HG03571 (cell line): ENCODE measurements around the gene LRRN2.
"Not testable (repeated sequence)": the region's sequence is repeated elsewhere in the genome, so short reads cannot be mapped to it uniquely, and the experiment has no call there.

Experiments used
- ATAC-seq: cut with Tn5 transposase; IDR thresholded peaks from one replicate; pipeline ENCODE4 v1.9.1; 2021; ENCODE audit not compliant: unreplicated experiment

The LRRN2 gene

DNA sequence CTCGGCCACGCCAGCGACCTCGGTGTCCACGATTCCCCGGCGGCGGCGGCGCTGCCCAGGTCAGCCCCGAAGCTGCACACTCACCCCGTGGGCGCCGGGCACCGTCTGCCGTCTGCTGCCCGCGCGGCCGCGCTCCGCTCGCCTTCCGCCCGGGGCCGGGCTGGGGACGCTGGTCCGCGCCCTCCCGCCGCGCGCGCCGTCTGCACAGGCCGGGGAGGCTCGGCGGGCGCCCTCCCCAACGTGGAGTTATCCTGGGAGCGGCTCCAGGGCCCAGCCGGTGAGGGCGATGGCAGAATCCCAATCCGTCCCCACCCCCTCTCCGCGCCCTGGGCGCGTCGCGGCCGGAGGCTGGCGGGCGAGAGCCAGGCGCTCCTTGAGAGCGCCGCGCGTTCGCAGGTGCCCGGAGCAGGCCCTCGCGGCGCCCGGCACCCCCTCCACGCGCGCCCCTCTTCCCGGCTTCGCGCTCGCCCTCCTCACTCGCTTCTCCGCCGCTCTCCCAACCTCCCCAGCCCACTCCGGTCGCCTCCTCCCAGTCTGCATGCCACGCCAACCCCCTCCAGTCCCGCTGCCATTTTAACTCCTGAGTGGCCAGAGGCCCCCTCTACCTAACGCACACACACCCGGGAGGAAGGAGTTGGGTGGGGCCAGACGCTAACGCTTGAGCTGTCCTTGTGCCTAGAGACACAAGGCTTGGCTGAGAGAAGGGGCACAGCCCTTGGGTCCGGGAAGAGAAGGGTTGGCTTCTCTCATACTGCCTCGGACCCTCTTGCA lies at the start of gene LRRN2:
LRRN2 (minus strand) TSS at position 503 of the 771 bp plus-strand sequence. CDS start 65,746 bp downstream, outside the sequence.
- no peak for ATAC-seq

DNA sequence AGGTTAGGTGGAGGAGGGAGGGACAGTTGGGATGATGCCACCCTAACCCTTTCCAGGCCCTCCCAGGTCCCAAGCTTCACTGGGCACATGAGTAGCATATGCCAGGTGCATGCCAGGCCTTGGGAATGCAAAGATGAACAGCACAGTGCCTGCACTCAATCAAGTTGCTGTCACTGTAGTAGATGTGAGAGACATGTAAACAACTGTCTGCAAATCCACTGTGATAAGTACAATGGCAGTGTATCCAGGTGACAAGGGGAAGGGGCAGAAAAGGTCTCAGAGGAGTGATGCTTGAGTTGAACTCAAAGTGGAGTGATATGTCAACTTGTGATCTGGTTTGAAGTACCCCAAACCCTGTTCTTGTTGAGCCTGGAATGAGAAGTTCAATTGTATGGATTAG lies 49.5 kb upstream of the LRRN2 start:
- ATAC-seq, result no peak

DNA sequence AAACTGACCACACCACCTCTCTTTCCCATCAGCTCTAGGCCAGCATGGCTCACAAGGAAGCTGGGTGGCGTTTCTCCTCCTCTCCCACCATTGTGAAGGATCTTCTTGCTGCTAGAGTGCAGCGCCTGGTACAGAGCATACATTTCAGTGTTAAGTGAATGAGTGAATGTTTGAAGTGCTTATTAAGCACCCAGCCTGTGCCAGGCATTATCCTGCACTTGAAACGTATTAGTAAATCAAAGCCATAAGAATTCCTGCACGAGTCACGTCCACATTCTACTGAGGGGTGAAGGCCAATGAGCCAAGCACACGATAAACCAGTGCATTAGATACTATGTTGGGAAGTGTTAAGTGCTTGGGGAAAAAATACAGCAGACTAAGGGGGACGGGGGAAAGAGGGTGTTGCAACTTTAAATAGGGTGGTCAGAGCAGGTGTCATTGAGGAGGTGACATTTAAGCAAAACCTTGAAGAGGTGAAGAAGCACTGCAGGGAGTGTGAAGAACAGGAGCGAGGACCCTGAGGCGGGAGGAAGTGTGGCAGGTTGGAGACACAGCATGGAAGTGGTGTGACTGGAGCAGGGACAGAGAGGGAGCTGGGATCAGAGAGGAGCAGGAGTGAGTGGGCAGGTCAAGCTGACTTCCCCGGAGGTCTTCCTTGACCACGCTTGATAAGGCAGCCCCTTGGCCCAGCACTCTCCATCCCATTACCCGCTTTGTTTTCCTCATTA lies 48.5 kb upstream of the LRRN2 start:
- ATAC-seq, result no peak

DNA sequence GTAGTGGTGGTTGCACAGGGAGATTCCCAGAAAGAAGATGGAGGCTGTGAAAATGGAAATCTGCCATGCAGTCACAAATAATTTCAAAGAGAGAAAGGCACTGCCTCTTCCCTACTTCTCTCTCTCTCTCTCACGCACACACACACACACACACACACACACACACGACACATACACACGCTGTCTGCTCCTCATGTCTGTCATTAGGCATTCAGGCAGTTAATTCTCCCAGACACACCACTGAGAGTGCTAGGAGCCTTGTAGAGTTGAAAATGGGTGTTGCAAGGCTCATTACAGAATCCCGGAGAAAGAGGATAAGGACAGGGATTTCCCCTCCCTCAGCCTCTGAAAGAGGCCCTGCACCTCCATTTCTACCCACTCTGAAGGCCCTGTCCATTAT lies 47.8 kb upstream of the LRRN2 start:
- no peak for ATAC-seq

GRCh38 chr1:204731985-204732575 lies 46.5 kb upstream of the LRRN2 start:
- ATAC-seq, result no peak

DNA sequence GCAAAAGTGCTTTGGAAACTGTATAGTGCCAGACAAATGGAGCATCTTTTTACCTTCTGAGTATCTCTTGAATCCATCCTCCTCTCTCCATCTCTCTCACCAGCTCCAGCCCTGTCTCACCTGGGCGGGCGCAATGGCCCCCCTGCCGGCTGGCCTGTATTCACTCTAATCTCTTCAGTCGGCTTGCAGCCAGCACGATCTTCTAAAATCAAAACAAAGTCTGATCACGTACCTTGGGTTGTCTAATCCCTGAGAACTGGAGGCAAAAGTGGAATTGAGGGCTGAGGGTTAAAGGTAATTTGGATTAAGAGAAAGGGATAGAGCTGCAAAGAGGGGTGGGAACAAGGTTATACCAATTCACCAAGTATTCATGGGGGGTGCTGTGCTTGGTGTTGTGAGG lies 46.0 kb upstream of the LRRN2 start:
- ATAC-seq, result no peak

- no peak for ATAC-seq
Observed at GRCh38 chr1:204730826-204731459, 45.4 kb upstream of the LRRN2 start.

GRCh38 chr1:204729516-204729915 lies 44.0 kb upstream of the LRRN2 start:
- no peak for ATAC-seq

DNA sequence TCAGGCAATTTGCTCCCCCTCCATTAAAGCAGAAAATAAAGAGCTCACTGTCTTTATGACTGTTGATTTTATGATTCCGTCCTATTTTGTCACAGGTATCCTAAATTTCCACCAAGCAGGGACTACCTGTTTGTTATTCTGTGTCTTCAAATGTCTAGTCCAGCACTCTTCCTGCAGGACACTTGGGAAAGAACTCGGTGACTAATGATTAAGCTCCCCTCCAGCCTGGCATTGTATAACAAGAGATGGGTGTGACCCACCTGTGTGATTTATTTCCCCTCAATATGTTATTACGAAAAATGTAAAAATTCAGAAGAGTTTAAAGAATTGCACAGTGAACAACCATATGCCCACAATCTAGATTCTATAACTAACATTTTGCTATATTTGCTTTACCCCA lies 42.9 kb upstream of the LRRN2 start:
- no peak for ATAC-seq

GRCh38 chr1:204728045-204728444 lies 42.5 kb upstream of the LRRN2 start:
- ATAC-seq, result no peak

- not testable (repeated sequence) for ATAC-seq
Observed at GRCh38 chr1:204727438-204727837, 41.9 kb upstream of the LRRN2 start.

- no peak for ATAC-seq
Observed at GRCh38 chr1:204726478-204726877, 40.9 kb upstream of the LRRN2 start.

GRCh38 chr1:204725821-204726448 lies 40.4 kb upstream of the LRRN2 start:
- no peak for ATAC-seq

DNA sequence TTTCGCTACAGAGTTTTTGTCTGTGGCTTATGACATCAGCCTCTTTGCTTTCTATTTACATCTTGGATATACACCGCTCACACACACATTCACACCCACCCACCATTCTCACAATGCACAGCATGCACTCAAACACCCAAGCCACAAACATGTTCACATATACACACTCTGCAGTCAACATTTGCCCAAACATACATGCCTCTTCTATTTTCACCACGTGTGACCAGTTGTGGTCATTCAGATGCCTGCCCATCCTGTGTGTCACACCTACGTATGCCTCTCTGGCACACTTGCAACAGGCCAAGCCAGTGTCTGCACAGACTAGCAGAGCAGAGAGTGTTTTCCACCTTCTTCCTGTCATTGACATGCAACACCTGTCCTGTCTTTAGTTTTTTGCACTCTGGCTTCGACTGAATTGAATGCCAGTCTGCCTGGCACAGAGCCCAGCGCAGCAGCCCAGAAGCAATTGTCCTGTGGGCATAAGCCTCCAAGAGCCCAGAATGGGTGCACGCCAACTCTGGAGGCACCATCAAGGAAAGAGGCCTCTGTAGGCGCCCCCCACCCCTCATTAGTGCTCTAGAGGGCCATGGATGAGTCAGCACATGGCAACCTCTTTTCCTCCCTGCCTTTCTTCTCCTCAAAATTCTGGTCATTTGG lies 37.7 kb upstream of the LRRN2 start:
- ATAC-seq, result no peak

GRCh38 chr1:204721373-204722055 lies 36.0 kb upstream of the LRRN2 start:
- no peak for ATAC-seq

DNA sequence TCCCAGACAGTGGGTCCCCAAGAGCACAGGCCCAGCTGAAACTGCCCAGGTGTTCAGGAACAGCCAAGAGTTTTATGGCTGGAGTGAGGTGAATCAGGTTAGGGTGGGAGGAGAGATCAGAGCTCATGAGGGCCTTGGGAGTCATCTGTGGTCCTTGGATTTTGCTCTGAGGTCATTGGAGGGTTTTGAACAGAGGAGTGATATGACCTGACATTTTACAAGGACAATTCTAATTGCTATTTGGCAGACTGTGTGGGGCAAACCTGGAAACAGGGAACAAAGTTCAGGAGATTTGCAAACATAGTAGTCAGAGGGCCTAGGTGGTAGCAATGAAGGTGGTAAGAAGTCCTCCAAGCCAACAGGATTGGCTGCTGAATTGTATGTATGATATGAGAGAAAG lies 31.1 kb upstream of the LRRN2 start:
- no peak for ATAC-seq

DNA sequence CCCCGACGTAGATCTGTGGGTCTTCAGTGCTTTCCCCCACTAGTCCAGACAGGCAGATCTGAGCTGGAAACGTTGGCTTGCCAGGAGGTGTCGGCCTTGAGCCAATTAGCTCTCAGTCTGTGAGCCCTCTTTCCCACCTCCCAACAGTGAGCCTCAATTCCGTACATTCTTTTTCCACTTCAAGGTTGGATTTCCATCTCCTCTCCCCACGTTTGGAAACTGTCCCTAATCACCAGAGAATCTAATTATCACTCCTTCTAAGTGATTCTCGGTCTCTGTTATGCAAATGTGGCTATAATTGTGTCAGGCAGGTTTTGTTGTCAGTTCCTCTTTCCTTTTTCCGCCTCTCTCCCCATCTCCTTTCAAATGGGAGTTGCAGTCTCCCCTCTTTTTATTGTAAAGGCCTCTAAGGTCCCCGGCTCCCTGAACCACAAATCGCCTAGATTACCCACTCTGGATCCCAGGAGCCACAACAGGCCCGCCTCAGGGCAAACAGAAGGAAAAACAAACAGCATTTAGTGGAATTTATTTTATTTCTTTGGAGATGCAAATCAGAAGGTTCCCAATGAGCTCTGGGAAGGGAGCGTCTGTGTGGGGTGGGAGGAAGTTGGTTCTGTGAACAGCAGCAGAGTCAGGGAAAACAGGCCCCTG lies 29.4 kb upstream of the LRRN2 start:
- ATAC-seq, result no peak

DNA sequence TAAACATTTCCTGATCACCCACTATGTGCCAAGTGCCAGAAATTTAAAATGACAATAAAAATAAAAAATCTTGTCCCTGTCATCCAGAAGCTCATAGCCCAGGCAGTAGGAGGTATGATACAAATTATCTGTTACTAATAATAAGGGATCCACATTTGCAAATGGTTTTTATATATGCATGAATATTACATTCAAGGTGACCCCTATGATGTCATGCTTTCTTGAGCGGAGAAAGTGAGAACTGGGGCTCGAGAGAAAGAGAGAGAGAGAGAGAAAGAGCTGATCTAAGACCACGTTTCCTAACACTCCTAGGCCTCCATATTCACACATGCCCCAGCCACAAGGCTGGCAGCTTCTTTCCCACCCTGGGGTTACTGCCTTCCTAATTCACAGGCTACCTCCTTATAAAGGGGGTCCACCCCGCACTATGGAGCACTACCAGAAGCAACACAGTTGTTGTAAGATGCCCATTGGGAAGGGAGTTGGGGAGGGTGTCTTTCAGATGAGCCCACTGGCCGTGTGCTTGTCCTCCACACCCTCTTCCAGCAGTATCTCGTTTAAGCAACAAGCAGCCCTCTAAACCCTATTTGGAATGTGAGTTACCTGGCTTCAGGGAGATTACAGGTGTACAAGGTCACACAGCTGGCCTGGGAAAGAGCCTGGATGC lies 28.8 kb upstream of the LRRN2 start:
- ATAC-seq, result no peak

- ATAC-seq, result no peak
Observed at GRCh38 chr1:204713541-204713940, 28.0 kb upstream of the LRRN2 start.
